GM18907 (cell line): Measurements from ENCODE around the gene OTUD4.
"Not testable (repeated sequence)": the region's sequence is repeated elsewhere in the genome, so short reads cannot be mapped to it uniquely, and the experiment has no call there.

Source experiments
- ATAC-seq: cut with Tn5 transposase; IDR thresholded peaks from one replicate; pipeline ENCODE4 v1.9.1; 2021; ENCODE audit warnings: mild to moderate bottlenecking, moderate library complexity; ENCODE audit not compliant: unreplicated experiment

OTUD4 gene

GRCh38 chr4:145180298-145181090, at the start of gene OTUD4:
Gene OTUD4, minus strand, starts transcription at chr4:145180589. Its CDS starts 616 bp downstream, at chr4:145179973.
- ATAC-seq = peak; percentile 88

- not testable (repeated sequence) for ATAC-seq
Observed at GRCh38 chr4:145223228-145223627, 42.8 kb upstream of the OTUD4 start.

GRCh38 chr4:145221529-145221928, 41.1 kb upstream of the OTUD4 start:
- not testable (repeated sequence) for ATAC-seq

GRCh38 chr4:145219090-145219489, 38.7 kb upstream of the OTUD4 start:
- no peak for ATAC-seq

- peak; percentile 95 for ATAC-seq
Observed at GRCh38 chr4:145218251-145218650, 37.9 kb upstream of the OTUD4 start.

GRCh38 chr4:145217349-145217748, 37.0 kb upstream of the OTUD4 start:
- no peak for ATAC-seq

GRCh38 chr4:145216535-145216934, 36.1 kb upstream of the OTUD4 start:
- no peak for ATAC-seq

- no peak for ATAC-seq
Observed at GRCh38 chr4:145213245-145213644, 32.9 kb upstream of the OTUD4 start.

- no peak for ATAC-seq
Observed at GRCh38 chr4:145207934-145208333, 27.5 kb upstream of the OTUD4 start.

- no peak for ATAC-seq
Observed at GRCh38 chr4:145203410-145203809, 23.0 kb upstream of the OTUD4 start.

GRCh38 chr4:145200366-145200765, 20.0 kb upstream of the OTUD4 start:
- ATAC-seq = no peak

GRCh38 chr4:145199051-145199716, 18.8 kb upstream of the OTUD4 start:
- ATAC-seq = no peak

GRCh38 chr4:145196747-145197146, 16.4 kb upstream of the OTUD4 start:
- no peak for ATAC-seq

GRCh38 chr4:145195167-145195952, 15.0 kb upstream of the OTUD4 start:
- ATAC-seq = peak; percentile 87

GRCh38 chr4:145189981-145190380, 9.6 kb upstream of the OTUD4 start:
- no peak for ATAC-seq

- peak; percentile 92 for ATAC-seq
Observed at GRCh38 chr4:145186729-145187128, 6.3 kb upstream of the OTUD4 start.

- no peak for ATAC-seq
Observed at GRCh38 chr4:145183581-145183980, 3.2 kb upstream of the OTUD4 start.

GRCh38 chr4:145183023-145183422, 2.6 kb upstream of the OTUD4 start:
- ATAC-seq = no peak

GRCh38 chr4:145182222-145182621, 1.8 kb upstream of the OTUD4 start:
- no peak for ATAC-seq

- no peak for ATAC-seq
Observed at GRCh38 chr4:145181091-145181501, 707 bp upstream of the OTUD4 start.

GRCh38 chr4:145179861-145180297, 510 bp downstream of the OTUD4 start:
- peak; percentile 32 for ATAC-seq
